Thyroid gland (tissue), 4 donors: ENCODE measurements around the gene PRRG1.

Source experiments
- POLR2A ChIP-seq, 2 donors: fragments of 450-650 bp; IDR thresholded peaks; one replicate each; pipeline ENCODE4 v1.6.1; 2017; ENCODE audit warnings: antibody characterized with exemption in 2 of 2, mild to moderate bottlenecking in 2 of 2, moderate library complexity in 1 of 2
- TF ChIP-seq, protein P1 (sequence below), 6 experiments: fragments of 200-600 bp in 3 of 6; fragments of 450-650 bp in 3 of 6; sonication (generic) in 3 of 6; IDR thresholded peaks; one replicate each; pipeline ENCODE4 v1.5.1; 2016 to 2019; ENCODE audit warnings: antibody characterized with exemption in 6 of 6, mild to moderate bottlenecking in 2 of 6, inconsistent platforms in 1 of 6, moderate library complexity in 1 of 6

DNA sequence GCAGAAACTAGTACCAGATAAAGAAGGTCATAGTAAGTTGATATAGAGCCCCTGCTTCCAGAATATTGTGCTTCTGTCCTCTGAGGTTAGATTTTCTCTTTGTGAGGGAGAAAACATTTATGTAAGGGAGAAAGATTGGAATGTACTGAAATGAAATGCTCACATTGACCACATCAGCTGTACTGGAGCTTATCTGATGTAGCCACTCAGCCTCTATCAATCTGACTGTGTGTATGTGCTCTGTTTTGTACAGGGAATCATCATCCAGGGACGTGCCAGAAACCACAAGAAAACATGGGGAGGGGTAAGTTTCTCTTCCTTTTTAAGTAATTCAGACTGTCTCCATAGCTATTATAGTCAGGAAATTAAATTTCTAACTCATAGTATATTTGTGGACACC is 56.8 kb downstream of the PRRG1 start:
- TF ChIP-seq, protein P1, sequence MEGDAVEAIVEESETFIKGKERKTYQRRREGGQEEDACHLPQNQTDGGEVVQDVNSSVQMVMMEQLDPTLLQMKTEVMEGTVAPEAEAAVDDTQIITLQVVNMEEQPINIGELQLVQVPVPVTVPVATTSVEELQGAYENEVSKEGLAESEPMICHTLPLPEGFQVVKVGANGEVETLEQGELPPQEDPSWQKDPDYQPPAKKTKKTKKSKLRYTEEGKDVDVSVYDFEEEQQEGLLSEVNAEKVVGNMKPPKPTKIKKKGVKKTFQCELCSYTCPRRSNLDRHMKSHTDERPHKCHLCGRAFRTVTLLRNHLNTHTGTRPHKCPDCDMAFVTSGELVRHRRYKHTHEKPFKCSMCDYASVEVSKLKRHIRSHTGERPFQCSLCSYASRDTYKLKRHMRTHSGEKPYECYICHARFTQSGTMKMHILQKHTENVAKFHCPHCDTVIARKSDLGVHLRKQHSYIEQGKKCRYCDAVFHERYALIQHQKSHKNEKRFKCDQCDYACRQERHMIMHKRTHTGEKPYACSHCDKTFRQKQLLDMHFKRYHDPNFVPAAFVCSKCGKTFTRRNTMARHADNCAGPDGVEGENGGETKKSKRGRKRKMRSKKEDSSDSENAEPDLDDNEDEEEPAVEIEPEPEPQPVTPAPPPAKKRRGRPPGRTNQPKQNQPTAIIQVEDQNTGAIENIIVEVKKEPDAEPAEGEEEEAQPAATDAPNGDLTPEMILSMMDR (IDR thresholded peaks at IDR 0.05) = no peak
- no peak for TF ChIP-seq POLR2A (IDR thresholded peaks at IDR 0.05)
